ENCODE data around the gene PNPLA7.
"Not testable (repeated sequence)": the region's sequence is repeated elsewhere in the genome, so short reads cannot be mapped to it uniquely, and the experiment has no call there.

Gene PNPLA7

GRCh38 chr9:137521405-137521985, 28.7 kb downstream of the PNPLA7 start:
- TF ChIP-seq, protein P1, sequence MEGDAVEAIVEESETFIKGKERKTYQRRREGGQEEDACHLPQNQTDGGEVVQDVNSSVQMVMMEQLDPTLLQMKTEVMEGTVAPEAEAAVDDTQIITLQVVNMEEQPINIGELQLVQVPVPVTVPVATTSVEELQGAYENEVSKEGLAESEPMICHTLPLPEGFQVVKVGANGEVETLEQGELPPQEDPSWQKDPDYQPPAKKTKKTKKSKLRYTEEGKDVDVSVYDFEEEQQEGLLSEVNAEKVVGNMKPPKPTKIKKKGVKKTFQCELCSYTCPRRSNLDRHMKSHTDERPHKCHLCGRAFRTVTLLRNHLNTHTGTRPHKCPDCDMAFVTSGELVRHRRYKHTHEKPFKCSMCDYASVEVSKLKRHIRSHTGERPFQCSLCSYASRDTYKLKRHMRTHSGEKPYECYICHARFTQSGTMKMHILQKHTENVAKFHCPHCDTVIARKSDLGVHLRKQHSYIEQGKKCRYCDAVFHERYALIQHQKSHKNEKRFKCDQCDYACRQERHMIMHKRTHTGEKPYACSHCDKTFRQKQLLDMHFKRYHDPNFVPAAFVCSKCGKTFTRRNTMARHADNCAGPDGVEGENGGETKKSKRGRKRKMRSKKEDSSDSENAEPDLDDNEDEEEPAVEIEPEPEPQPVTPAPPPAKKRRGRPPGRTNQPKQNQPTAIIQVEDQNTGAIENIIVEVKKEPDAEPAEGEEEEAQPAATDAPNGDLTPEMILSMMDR (IDR thresholded peaks at IDR 0.05; ENCODE audit: low read depth, low read length), result no peak
- DNase-seq, result no peak
- no peaks in the 10 kb centered on the region for H3K36me3 ChIP-seq
- H3K27me3 ChIP-seq (ENCODE audit: insufficient read depth, low read depth, severe bottlenecking), result no peaks in the 10 kb centered on the region
- H3K9me3 ChIP-seq (ENCODE audit: severe bottlenecking), result no peaks in the 10 kb centered on the region
- H3K27ac ChIP-seq, result no peak overlapping the region
- no peak overlapping the region for H3K4me3 ChIP-seq (ENCODE audit: low read depth, low read length)

GRCh38 chr9:137520614-137521404, 29.4 kb downstream of the PNPLA7 start:
- Histone ChIP-seq H3K27me3 (ENCODE audit: insufficient read depth, low read depth, severe bottlenecking) (no peaks in the 10 kb centered on the region), H3K27ac (no peak overlapping the region), H3K36me3 (no peaks in the 10 kb centered on the region), H3K4me3 (ENCODE audit: low read depth, low read length) (no peak overlapping the region), H3K9me3 (ENCODE audit: severe bottlenecking) (no peaks in the 10 kb centered on the region)
- no peak for DNase-seq
- TF ChIP-seq, protein P1 (IDR thresholded peaks at IDR 0.05; ENCODE audit: low read depth, low read length), result no peak

DNA sequence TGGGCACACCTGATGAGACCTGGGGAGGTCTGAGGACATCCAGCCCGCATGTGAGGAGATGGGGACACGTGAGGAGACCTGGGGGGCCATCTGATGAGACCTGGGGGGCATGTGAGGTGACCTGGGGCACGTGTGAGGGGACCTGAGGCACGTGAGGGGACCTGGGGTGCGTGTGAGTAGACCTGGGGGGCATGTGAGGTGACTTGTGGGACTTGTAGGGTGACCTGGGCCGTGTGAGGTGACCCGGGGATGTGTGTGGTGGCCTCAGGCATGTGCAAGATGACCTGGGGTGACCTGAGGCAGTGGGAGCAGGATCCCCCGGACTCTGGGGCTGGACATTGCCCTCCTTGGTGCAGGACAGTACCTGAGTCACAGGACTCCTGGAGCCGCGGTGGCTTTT, 30.6 kb downstream of the PNPLA7 start:
- no peaks in the 10 kb centered on the region for H3K36me3 ChIP-seq
- H3K27ac ChIP-seq, result no peak overlapping the region
- H3K9me3 ChIP-seq (ENCODE audit: severe bottlenecking), result no peaks in the 10 kb centered on the region
- no peaks in the 10 kb centered on the region for H3K27me3 ChIP-seq (ENCODE audit: insufficient read depth, low read depth, severe bottlenecking)
- TF ChIP-seq, protein P1 (IDR thresholded peaks at IDR 0.05; ENCODE audit: low read depth, low read length), result no peak
- no peak for DNase-seq
- H3K4me3 ChIP-seq (ENCODE audit: low read depth, low read length), result no peak overlapping the region

DNA sequence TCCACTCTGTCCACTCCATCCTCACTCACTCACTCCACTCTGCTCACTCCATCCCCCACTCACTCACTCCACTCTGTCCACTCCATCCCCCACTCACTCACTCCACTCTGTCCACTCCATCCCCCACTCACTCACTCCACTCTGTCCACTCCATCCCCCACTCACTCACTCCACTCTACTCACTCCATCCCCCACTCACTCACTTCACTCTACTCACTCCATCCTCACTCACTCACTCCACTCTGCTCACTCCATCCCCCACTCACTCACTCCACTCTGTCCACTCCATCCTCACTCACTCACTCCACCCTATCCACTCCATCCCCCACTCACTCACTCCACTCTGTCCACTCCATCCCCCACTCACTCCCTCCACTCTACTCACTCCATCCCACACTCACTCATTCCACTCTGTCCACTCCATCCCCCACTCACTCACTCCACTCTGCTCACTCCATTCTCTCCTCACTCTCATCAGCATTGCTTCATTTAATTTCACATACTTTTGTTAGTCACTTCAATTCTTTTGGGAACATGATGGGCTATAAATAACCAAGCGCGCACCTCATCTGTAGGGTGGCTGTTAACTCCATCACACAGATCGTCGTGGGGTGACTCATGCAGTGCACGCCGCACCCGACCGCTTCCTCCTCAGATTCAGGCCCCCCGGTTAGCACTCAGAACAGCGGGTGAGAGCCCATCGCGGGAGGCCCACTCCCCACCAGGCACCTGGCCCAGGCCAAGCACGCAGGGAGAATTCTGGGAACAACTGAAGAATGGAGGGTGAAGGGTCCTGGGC, 31.3 kb downstream of the PNPLA7 start:
- not testable (repeated sequence) for H3K36me3 ChIP-seq; H3K27me3 ChIP-seq (ENCODE audit: insufficient read depth, low read depth, severe bottlenecking); H3K4me3 ChIP-seq (ENCODE audit: low read depth, low read length); H3K27ac ChIP-seq; DNase-seq; H3K9me3 ChIP-seq (ENCODE audit: severe bottlenecking)

DNA sequence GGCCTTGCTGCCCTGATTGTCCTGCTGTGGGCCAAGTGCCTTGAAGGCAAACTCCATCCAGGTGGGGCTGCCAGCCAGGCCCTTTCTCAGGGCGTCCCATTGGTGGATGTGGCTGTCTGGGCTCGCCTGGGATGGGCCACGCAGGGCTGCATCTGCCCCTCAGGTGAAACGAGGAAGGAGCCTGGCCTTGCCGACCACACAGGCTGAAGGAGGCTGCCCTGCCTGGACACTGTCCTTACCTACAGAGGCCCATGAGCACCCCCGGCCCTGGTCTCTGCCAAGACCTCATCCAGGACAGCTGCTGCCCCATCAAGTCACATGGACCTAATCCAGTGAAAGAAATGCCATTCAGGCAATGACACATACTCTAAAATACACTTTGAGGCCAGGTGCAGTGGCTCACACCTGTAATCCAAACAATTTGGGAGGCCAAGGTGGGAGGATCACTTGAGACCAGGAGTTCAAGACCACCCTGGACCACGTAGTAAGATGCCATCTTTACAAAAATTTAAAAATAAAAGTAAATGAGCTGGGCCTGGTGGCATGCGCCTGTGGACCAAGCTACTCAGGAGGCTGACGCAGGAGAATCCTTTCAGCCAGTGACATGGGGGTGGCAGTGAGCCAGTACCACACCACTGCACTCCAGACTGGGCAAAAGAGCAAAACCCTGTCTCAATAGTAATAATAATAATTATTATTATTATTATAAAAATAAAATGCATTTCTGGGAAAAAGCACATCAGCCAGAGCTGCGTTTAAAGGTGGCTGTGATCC, 33.9 kb downstream of the PNPLA7 start:
- TF ChIP-seq, protein P1 (IDR thresholded peaks at IDR 0.05; ENCODE audit: low read depth, low read length), result no peak
- Histone ChIP-seq H3K27ac (no peak overlapping the region), H3K27me3 (ENCODE audit: insufficient read depth, low read depth, severe bottlenecking) (no peaks in the 10 kb centered on the region), H3K36me3 (no peaks in the 10 kb centered on the region), H3K9me3 (ENCODE audit: severe bottlenecking) (no peaks in the 10 kb centered on the region), H3K4me3 (ENCODE audit: low read depth, low read length) (no peak overlapping the region)
- DNase-seq, result no peak
